Stimulated activated CD8-positive, alpha-beta memory T cell treated with anti-CD3 and anti-CD28 coated beads, Interleukin-4, amount 100 ng/mL, for 48 hours (primary cell): ENCODE data around the gene SP110.
A peak's percentile ranks its signal among the peaks of the same experiment; 100 is the strongest.
"Not testable (repeated sequence)": the region's sequence is repeated elsewhere in the genome, so short reads cannot be mapped to it uniquely, and the experiment has no call there.

ENCODE experiments used
- DNase-seq: peaks from one replicate; pipeline ENCODE4 v3.0.0-alpha.2; 2020

SP110 gene

GRCh38 chr2:230219419-230220331 is at the start of gene SP110:
TSS of gene SP110 (minus strand) at chr2:230219984. CDS start at chr2:230216927, 3,057 bp downstream.
- DNase-seq: peak; percentile 85

- DNase-seq: no peak
Measured at GRCh38 chr2:230268606-230269243, 48.9 kb upstream of the SP110 start.

GRCh38 chr2:230267556-230267955 is 47.8 kb upstream of the SP110 start:
- no peak for DNase-seq

- no peak for DNase-seq
Measured at GRCh38 chr2:230267059-230267458, 47.3 kb upstream of the SP110 start.

GRCh38 chr2:230266638-230267037 is 46.9 kb upstream of the SP110 start:
- no peak for DNase-seq

GRCh38 chr2:230264945-230265344 is 45.2 kb upstream of the SP110 start:
- DNase-seq: not testable (repeated sequence)

GRCh38 chr2:230262246-230262645 is 42.5 kb upstream of the SP110 start:
- DNase-seq: no peak

- no peak for DNase-seq
Measured at GRCh38 chr2:230258483-230258882, 38.7 kb upstream of the SP110 start.

- no peak for DNase-seq
Measured at GRCh38 chr2:230256733-230257332, 37.0 kb upstream of the SP110 start.

- no peak for DNase-seq
Measured at GRCh38 chr2:230254152-230254881, 34.5 kb upstream of the SP110 start.

GRCh38 chr2:230250231-230250630 is 30.4 kb upstream of the SP110 start:
- DNase-seq: no peak

GRCh38 chr2:230246206-230246605 is 26.4 kb upstream of the SP110 start:
- DNase-seq: no peak

GRCh38 chr2:230244211-230244610 is 24.4 kb upstream of the SP110 start:
- DNase-seq: no peak

- DNase-seq: no peak
Measured at GRCh38 chr2:230234845-230235244, 15.1 kb upstream of the SP110 start.

- no peak for DNase-seq
Measured at GRCh38 chr2:230234122-230234722, 14.4 kb upstream of the SP110 start.

GRCh38 chr2:230231251-230231650 is 11.5 kb upstream of the SP110 start:
- no peak for DNase-seq

GRCh38 chr2:230230496-230231200 is 10.9 kb upstream of the SP110 start:
- no peak for DNase-seq

- no peak for DNase-seq
Measured at GRCh38 chr2:230230087-230230486, 10.3 kb upstream of the SP110 start.

GRCh38 chr2:230227216-230227615 is 7.4 kb upstream of the SP110 start:
- DNase-seq: no peak

GRCh38 chr2:230226051-230226551 is 6.3 kb upstream of the SP110 start:
- DNase-seq: no peak

GRCh38 chr2:230225486-230225885 is 5.7 kb upstream of the SP110 start, which contains the start of gene SP140:
TSS of gene SP140 (plus strand) at chr2:230225736. CDS start at chr2:230225845, 109 bp downstream.
- DNase-seq: peak; percentile 79

- no peak for DNase-seq
Measured at GRCh38 chr2:230224458-230224857, 4.7 kb upstream of the SP110 start.
